Hematopoietic multipotent progenitor cell (in vitro differentiated cells): ENCODE measurements around the gene BRF1. TPM values are rescaled to one million over a fixed set of nuclear protein-coding genes. Genes with fewer than 3 reads are reported as not detected.

Source experiments
- DNase-seq, 3 donors: peaks; one replicate each; pipeline ENCODE4 v3.0.0-alpha.2; 2011 to 2015; ENCODE audit warnings: low read depth in 2 of 3, low spot score in 2 of 3
- total RNA-seq: library from RNA; depleted of rRNA; stranded (reverse); fragments of >200 nt; gene quantifications from one replicate; pipeline ENCODE4 v1.2.3, GENCODE V29; 2012

BRF1 gene
- total RNA-seq, 1 donor, result 125 TPM

- DNase-seq, result no peak
Observed at GRCh38 chr14:105247715-105248367, 53.0 kb downstream of the BRF1 start.

DNA sequence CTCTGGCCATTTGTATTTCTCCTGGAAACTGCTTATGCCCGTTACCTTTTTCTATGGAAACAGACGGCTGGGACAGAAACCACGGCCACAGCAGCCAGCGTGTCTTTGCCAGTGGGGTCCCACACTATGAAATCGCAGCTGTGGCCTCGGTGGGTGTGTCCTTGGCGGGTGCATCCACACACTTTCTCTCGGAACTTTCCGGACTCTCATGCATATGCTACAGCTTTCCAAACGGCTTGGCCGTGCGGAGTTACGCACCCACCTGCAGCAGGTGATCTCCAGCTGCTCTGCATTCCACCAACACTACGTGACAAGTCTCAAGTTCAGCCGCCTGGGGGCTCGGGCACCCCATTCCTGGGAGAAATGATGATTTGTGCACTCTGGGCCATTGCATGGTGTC lies 53.8 kb downstream of the BRF1 start:
- no peak for DNase-seq

GRCh38 chr14:105244334-105244733 lies 56.5 kb downstream of the BRF1 start:
- no peak for DNase-seq

DNA sequence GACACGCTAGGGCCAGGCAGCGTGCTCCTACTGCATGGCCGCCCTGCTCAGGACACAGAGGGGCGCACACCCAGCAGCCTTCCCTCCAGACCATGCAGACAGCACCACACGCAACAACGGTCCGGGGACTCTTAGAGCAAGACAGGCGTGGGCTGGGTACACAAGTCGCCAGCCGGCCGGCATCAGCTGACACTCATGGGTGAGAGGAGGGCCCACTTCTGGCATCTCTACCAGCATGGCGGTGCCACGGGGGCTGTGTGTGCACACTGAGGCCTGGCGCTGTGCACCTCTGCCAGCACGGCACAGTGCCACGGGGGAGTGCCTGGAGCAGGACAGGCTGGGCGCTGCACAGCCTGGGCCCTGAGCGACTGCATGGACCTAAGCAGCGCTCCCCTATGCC lies 59.2 kb downstream of the BRF1 start:
- DNase-seq, result no peak

- DNase-seq, result no peak
Observed at GRCh38 chr14:105240811-105241576, 59.8 kb downstream of the BRF1 start.

DNA sequence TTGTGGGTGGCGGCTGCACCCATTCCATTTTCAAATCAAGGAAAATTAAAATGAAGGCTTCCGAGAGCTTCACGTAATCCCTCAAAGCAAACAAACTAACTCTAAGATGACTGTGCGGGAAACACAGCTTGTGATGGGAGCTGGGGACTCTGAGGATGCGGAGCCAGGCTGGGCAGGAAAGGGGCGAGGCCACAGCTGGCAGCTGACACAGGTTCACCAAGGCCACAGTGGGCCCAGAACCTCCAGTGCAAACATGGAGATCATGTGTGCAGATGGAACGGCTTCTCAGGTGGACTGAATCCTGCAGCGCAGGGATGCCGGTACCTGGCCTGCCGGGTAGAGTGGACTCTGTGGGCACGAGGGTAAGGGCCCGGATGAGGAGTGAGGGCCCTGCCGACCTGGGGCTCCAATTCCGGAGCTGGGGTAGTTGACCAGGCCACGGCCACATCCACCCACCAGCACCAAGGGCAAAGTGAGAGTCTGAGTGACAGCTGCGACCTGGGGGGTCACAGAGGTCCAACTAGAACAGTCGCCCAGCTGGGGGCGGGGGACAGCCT lies 71.6 kb downstream of the BRF1 start:
- no peak for DNase-seq

GRCh38 chr14:105228562-105228961 lies 72.2 kb downstream of the BRF1 start:
- no peak for DNase-seq

GRCh38 chr14:105227346-105227745 lies 73.5 kb downstream of the BRF1 start:
- DNase-seq, result no peak

DNA sequence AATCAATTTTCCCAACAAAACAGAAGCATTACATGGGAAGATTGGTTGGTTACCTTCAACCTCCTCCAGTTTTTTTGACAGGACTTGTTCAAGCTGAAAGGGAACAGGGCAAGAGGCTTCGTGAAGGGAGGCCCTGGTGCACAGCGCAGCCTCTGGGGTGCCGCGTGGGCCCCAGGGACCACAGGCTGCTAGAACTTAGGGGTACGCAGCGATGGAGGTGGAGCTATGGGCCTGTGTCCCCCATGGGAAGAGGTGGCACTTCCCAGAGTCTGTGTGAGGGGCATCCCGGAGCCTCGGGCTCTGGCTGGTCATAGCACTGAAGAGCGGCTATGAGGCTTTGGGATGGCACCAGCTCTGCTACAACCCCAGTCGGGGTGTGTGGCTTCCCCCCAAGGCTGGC lies 74.6 kb downstream of the BRF1 start:
- DNase-seq, result no peak

DNA sequence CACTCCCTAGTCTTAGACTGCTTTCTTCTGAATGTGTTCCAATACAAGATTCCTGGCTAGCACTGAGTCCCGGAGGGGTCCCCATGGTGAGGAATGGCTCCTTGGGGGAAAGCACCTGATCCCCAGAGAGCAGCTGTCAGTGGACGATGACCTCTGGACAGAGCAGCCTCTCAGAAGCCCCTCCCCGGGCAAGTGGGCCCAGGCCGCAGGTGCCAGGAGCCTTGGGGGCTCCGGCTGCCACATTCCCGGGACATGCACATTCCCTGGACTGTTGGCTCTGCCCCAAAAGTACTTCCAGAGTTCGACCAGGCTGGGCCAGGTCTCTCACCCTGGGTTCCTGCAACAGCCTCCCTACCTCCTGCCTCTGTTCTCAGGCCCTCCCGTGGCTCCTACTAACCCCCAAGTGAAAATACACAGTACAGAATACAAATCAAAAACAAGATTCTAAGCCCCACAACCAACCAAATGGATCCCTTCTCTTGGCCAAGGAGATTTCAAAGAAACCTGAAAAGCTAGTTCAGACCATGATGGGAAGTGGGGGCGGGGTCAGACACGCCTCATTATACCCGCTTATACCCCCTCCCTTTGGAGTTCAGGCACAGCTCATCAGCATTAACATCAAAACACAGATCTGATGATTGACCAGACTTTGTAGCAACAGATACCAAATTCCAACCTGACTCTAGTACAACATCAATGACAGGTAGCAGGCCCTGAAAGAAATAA lies 75.8 kb downstream of the BRF1 start:
- no peak for DNase-seq

DNA sequence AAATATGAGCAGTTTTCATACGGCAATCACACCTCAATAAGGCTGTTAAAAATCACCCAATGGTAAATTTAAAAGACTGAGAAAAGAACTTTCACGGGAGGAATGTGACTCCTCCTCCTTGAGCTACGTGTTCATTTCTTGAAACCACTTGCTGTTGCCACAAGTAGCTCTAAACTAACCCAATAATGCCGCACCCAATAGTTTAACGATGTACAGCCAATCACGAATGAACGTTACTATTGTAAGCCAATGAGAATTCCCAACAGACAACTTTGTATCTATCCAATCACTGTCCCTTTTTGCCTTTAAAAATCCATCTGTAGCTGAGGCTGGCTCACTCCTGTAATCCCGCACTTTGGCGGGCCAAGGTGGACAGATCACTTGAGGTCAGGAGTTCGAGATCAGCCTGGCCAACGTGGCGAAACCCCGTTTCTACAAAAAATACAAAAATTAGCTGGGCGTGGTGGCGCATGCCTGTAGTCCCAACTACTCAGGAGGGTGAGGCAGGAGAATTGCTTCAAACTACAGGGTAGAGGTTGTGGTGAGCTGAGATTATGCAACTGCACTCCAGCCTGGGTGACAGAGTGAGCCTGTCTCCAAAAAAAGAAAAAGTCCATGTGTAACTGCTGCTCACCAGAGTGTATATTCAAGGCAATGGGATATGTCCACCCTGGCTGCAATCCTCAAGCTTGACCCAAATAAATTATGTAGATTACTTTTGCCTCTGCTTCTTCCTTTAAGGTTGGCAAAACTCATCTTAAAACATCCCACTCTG lies 76.8 kb downstream of the BRF1 start:
- no peak for DNase-seq

- DNase-seq, result no peak
Observed at GRCh38 chr14:105223260-105223659, 77.5 kb downstream of the BRF1 start.

DNA sequence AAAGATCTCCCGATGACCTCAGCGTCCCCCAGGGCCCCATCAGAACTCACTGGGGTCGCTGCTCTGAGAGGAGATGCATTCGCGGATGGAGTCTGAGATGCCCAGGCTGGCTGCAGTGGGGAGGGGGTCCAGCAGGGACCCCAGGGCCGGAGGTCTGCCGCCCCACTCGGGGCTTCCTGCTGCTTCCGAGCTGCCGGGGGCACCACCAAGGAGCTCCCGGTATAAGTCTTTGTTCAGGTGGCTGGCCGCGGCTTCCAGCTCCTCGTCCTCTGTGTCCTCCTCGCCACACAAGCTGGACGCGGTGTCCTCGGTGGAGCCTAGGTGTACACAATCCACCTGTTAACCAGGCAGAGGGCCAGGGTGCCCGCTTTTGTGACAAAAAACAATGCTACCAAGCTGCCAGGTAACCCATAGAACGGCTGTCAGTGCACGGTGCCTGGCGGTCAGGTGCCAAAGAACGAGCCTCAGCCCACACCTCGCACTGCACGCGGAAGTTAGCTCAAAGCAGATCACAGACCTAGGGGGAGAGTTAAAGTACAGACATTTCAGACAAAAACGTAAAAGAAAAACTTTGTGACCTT lies 79.1 kb downstream of the BRF1 start:
- no peak for DNase-seq

DNA sequence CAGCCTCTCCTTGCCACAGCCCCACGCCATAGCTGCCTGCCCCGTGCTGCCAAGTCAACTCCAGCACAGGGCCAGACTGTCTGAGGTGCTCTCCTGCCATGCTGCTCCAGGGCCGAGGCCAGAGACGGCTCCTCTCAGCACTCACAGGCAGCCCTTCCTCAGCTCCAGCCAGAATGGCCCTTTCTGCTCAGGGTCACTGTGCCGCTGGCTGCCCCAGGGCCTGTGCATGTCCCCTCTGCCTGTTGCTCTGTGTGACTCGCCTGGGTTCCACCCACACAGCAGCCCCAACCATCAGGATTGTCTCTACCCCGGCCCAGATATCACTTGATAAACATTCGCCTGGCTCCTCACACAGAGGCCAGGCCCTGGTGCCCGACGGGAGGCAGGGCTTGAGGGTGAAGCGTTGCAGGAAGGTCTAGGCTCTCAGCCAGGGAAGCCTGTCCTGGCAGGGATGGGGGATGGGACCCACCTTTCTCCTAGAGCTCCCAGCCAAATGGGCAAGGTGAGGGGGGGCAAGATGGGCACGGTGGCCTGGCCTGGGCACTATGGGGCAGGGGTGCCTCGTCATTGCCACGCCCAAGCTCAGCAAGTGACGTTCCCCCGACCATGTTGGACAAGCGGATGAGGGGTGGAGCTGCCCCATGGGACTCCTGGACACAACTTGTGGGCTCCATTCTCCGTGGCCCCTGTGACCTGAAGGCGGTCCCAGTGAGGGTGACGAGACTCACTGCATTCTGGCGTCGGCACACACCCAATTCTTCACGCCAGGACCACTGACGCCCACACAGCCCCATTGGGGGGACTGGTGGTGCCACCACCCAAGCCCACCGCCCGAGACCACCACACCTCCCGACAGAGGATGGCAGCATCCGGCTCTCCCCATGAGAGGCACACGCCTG lies 79.9 kb downstream of the BRF1 start:
- DNase-seq, result no peak

DNA sequence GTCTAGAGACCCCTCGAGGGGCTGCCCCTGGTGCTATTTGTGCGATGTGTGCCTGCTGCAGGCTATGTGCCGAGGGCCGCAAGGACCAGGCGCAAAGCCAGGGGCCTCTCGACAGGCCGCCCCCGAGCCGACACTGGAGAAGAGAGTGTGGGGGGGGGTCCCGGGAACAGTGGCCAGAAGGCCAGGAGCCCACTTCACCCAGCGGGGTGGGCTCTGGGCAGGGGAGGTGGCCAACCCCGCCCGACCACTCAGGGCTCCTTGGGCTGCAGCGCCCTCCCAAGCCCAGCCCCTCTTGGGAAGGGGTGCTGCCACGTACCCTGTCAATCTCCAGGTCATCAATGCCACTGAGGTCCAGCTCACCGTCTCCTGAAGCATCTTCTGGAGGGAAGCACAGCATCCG lies 81.0 kb downstream of the BRF1 start:
- no peak for DNase-seq

- no peak for DNase-seq
Observed at GRCh38 chr14:105219043-105219612, 81.7 kb downstream of the BRF1 start.

DNA sequence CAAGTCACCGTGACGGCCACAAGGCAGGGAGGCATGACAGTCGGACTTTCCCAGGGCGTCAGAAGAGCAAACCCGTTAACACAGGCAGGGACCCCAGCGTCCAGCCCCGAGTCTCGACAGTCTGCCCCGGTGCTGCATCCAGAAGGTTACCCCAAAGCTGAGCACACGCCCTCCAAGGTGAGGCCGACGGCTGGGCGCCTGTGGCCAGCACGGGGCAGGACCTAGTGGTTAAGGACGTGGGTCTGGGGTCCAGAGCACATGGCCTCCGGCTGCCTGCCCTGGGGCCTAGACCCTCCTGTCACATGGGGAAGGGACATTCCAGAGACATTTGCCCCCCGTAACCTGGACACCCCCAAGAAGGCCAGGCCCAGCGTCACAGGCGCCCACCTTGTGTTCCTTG lies 82.2 kb downstream of the BRF1 start:
- DNase-seq, result no peak

DNA sequence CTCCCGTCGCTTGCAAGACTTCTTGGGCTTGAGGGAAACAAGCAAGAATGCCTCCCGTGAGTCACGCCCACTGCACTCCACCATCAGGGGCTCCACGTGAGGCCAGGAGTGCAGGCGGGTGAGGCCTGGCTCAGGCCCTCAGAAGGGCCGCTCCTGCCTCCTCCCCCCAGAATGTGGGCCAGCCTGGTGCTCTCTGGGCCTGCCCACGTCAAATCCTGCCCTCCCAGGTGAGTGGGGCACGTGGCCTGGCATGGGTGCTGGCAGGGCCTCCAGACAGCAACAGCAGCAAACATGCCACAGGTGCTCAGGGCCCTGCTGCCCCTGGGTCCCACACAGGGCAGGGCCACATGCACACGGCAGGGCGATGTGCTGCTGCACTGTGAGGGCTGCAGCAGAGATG lies 83.0 kb downstream of the BRF1 start:
- DNase-seq, result no peak
